ENCODE measurements around the gene CLIC4.

DNA sequence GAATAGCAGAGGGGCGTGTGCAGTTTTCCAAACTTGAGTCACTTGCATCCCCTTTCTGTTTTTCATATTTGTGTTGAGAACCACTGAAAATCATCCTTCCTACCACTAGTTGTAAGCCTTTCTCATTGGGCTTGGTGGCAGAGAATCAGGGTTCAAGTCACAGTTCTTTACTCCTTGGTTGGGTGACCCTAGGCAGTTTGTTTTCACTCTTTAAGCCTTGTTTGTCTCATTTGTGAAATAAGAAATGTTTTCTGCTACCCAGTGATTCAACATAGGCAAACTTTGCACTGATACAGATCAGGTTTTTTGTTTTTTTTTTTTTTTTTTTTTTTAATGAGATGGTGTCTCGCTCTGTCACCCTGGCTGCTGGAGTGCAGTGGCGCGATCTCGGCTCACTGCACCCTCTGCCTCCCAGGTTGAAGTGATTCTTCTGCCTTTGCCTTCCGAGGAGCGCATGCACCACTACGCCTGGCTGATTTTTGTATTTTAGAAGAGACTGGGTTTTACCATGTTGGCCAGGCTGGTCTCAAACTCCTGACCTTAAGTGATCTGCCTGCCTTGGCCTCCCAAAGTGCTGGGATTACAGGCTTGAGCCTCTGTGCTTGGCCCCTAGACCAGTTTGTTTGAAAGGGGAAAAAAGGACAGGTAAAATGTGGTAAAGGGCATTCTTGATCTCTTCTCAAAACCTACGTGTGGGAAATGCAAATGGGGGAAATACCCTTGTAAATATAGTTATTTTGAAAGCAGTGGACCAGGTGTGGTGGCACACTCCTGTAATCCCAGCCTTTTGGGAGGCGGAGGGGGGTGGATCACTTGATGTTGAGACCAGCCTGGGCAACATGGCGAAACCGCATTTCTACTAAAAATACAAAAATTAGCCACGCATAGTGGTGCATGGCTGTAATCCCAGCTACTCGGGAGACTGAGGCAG lies 3.2 kb downstream of the CLIC4 start:
- no peak for TF ChIP-seq POLR2AphosphoS5 (IDR thresholded peaks at IDR 0.05; ENCODE audit: low read depth, low read length)
- TF ChIP-seq PAX5 (IDR thresholded peaks at IDR 0.05; ENCODE audit: insufficient read depth, low read length, severe bottlenecking), result peak; percentile 81
- TF ChIP-seq TAF1 (IDR thresholded peaks at IDR 0.05; ENCODE audit: low read depth, low read length), result peak; percentile 5; the same call in 1 of the 2 replicates
- TF ChIP-seq POLR2A (IDR thresholded peaks at IDR 0.05; ENCODE audit: low read depth, low read length), result no peak
- peak; percentile 99 for TF ChIP-seq POU2F2 (IDR thresholded peaks at IDR 0.05; ENCODE audit: low read depth, low read length)
